Naive thymus-derived CD4-positive, alpha-beta T cell (primary cell): ENCODE measurements around the gene CDKL2. TPM values are rescaled to one million over a fixed set of nuclear protein-coding genes. Genes with fewer than 3 reads are reported as not detected.
A peak's percentile ranks its signal among the peaks of the same experiment; 100 is the strongest.
"Not testable (repeated sequence)": the region's sequence is repeated elsewhere in the genome, so short reads cannot be mapped to it uniquely, and the experiment has no call there.

Experiments used
- ATAC-seq: fragments of 150-1000 bp; cut with Tn5 transposase; 2 replicates; pipeline ENCODE4 v1.10.0; 2021; ENCODE audit warnings: mild to moderate bottlenecking, moderate library complexity
- CTCF ChIA-PET: fragments of 350-600 bp; sonication (Branson Sonifier 250); formaldehyde crosslinking; loops from one replicate; lab custom pipeline; 2021; ENCODE audit warnings: antibody characterized with exemption; lab: Charles Lee
- POLR2A ChIA-PET: fragments of 350-600 bp; sonication (Branson Sonifier 250); formaldehyde crosslinking; loops from one replicate; lab custom pipeline; 2021; ENCODE audit warnings: antibody characterized with exemption, inconsistent platforms; lab: Charles Lee
- DNase-seq, 9 donors: peaks; one replicate each; pipeline versions ENCODE4 v3.0.0 to v3.0.0-alpha.2; 2020 to 2022; ENCODE audit warnings: mixed read lengths in 1 of 9
- H3K27ac ChIP-seq: one replicate; pipeline ENCODE4 v1.7.0; 2013; ENCODE audit warnings: mild to moderate bottlenecking, low read depth, low read length, moderate library complexity
- H3K27me3 ChIP-seq, 2 donors: one replicate each; pipeline ENCODE4 v1.7.0; 2013; ENCODE audit warnings: low read length in 2 of 2, mild to moderate bottlenecking in 2 of 2, moderate library complexity in 2 of 2; ENCODE audit not compliant: control insufficient read depth in 2 of 2, insufficient read depth in 2 of 2
- H3K36me3 ChIP-seq, 3 experiments: 1 replicate in 2 of 3; 2 replicates in 1 of 3; pipeline ENCODE4 v1.7.0; 2013; ENCODE audit warnings: low read length in 3 of 3, mild to moderate bottlenecking in 3 of 3, moderate library complexity in 1 of 3; ENCODE audit not compliant: insufficient read depth in 3 of 3, control insufficient read depth in 2 of 3
- H3K4me1 ChIP-seq, 2 donors: one replicate each; pipeline ENCODE4 v1.7.0; 2013; ENCODE audit warnings: low read length in 2 of 2, mild to moderate bottlenecking in 2 of 2, moderate library complexity in 1 of 2; ENCODE audit not compliant: control insufficient read depth in 2 of 2, insufficient read depth in 2 of 2
- H3K4me3 ChIP-seq: 2 replicates; pipeline ENCODE4 v1.7.0; 2013; ENCODE audit warnings: mild to moderate bottlenecking, low read length
- H3K9me3 ChIP-seq, 3 experiments: 1 replicate in 2 of 3; 2 replicates in 1 of 3; pipeline ENCODE4 v1.7.0; 2013; ENCODE audit warnings: low read length in 3 of 3; ENCODE audit not compliant: control insufficient read depth in 2 of 3
- H3K27ac Mint-ChIP-seq, 9 donors: one replicate each; pipeline ENCODE4 v1.8.0; 2020 to 2022; ENCODE audit warnings: mixed read lengths in 9 of 9, mild to moderate bottlenecking in 8 of 9, moderate library complexity in 5 of 9, inconsistent platforms in 2 of 9
- H3K27me3 Mint-ChIP-seq, 5 donors: one replicate each; pipeline ENCODE4 v1.8.0; 2021 to 2022; ENCODE audit warnings: mixed read lengths in 5 of 5, mild to moderate bottlenecking in 1 of 5
- H3K36me3 Mint-ChIP-seq, 5 donors: one replicate each; pipeline ENCODE4 v1.8.0; 2020 to 2022; ENCODE audit warnings: mixed read lengths in 5 of 5, mild to moderate bottlenecking in 3 of 5, inconsistent platforms in 1 of 5
- H3K4me1 Mint-ChIP-seq, 7 donors: one replicate each; pipeline ENCODE4 v1.8.0; 2020 to 2022; ENCODE audit warnings: mixed read lengths in 7 of 7, mild to moderate bottlenecking in 3 of 7, inconsistent platforms in 1 of 7
- H3K4me3 Mint-ChIP-seq, 10 donors: one replicate each; pipeline ENCODE4 v1.8.0; 2020 to 2022; ENCODE audit warnings: mild to moderate bottlenecking in 10 of 10, mixed read lengths in 10 of 10, moderate library complexity in 6 of 10, inconsistent platforms in 2 of 10
- H3K9me3 Mint-ChIP-seq, 11 donors: one replicate each; pipeline ENCODE4 v1.8.0; 2020 to 2022; ENCODE audit warnings: mixed read lengths in 11 of 11, mild to moderate bottlenecking in 4 of 11, inconsistent platforms in 1 of 11, moderate library complexity in 1 of 11
- intact Hi-C, 2 donors: fragments of 100-400 bp; cut with micrococcal nuclease; formaldehyde crosslinking; loops; one replicate each; pipeline ENCODE4 v1.15.1; 2023
- polyA plus RNA-seq, 2 donors: library from polyadenylated mRNA; unstranded; fragments of 300-500 nt; fragmentation: Illumina TruSeq; gene quantifications; one replicate each; pipeline ENCODE4 v1.2.3, GENCODE V29; 2021
- total RNA-seq, 6 experiments: library from RNA in 5 of 6; stranded (reverse) in 5 of 6; gene quantifications; 1 replicate in 5 of 6; 2 replicates in 1 of 6; pipeline ENCODE4 v1.2.3 and lab custom pipeline; 2021 to 2026

Gene CDKL2
- total and polyA plus RNA-seq, 7 experiments from 2014 or later, result 0.18 to 1.2 (median 0.34) TPM

- no peaks in the 10 kb centered on the region for H3K27me3 ChIP-seq
Observed at GRCh38 chr4:75673027-75673958, 43.0 kb upstream of the CDKL2 start, which contains the start of gene G3BP2. Gene G3BP2, minus strand, starts transcription at chr4:75673411. Its CDS starts 11,386 bp downstream, at chr4:75662025.

GRCh38 chr4:75672461-75673026 lies 42.2 kb upstream of the CDKL2 start:
- H3K27me3 Mint-ChIP-seq, result no peaks in the 10 kb centered on the region
- peaks cover 45 to 47% of the 10 kb centered on the region in 2 donors for H3K4me1 ChIP-seq
- ATAC-seq, result peak; percentile 33
- peak; percentile 67 to 87 (median 82) for DNase-seq
- intact Hi-C loops, result loop anchor here (1.0 to 10.0 kb wide), 15 partner anchors 11 to 1484 kb away; partner anchors contain the start of genes CDKL2 (in 2 of the 2), NUP54 (in 2 of the 2), RCHY1 (in 2 of the 2) and THAP6 (in 2 of the 2)
- H3K36me3 ChIP-seq, result peaks cover 0 to 10% (median 0%) of the 10 kb centered on the region in 3 experiments
- H3K9me3 Mint-ChIP-seq, result peaks cover 0 to 7% (median 0%) of the 10 kb centered on the region in 11 donors
- H3K4me1 Mint-ChIP-seq, result peaks cover 42 to 54% (median 51%) of the 10 kb centered on the region in 7 donors
- ChIA-PET POLR2A (interaction anchor here (0.7 to 8.1 kb wide), 13 partner anchors 10 to 268 kb away, joined by 3 to 148 read pairs (median 4); partner anchors contain the start of genes RCHY1, THAP6 and USO1), CTCF (interaction anchor here (2.1 kb wide), 1 partner anchor 51 kb away, joined by 8 read pairs; the partner anchor contains the start of gene USO1)
- peak overlapping the region; percentile 96 for H3K27ac ChIP-seq
- H3K9me3 ChIP-seq, result no peaks in the 10 kb centered on the region
- H3K4me3 Mint-ChIP-seq, result peak overlapping the region; percentile 96 to 100 (median 98)
- peaks cover 0 to 8% (median 0%) of the 10 kb centered on the region in 5 donors for H3K36me3 Mint-ChIP-seq
- H3K27me3 ChIP-seq, result no peaks in the 10 kb centered on the region
- peak overlapping the region; percentile 92 to 100 (median 99) for H3K27ac Mint-ChIP-seq
- H3K4me3 ChIP-seq, result peak overlapping the region; percentile 91

More at GRCh38 chr4:75673027-75673958, 43.0 kb upstream of the CDKL2 start, which contains the start of gene G3BP2:
- H3K4me1 Mint-ChIP-seq, result peaks cover 36 to 47% (median 44%) of the 10 kb centered on the region in 7 donors
- ChIA-PET POLR2A (interaction anchor here (0.5 to 8.1 kb wide), 21 partner anchors 9 to 267 kb away, joined by 3 to 148 read pairs (median 4); partner anchors contain the start of genes CDKL2, RCHY1, THAP6 and USO1), CTCF (interaction anchor here (0.7 to 2.3 kb wide), 4 partner anchors 12 to 51 kb away, joined by 3 to 11 read pairs (median 6); partner anchors contain the start of gene USO1)
- Histone ChIP-seq H3K27ac (peak within 1 kb of the TSS; percentile 96), H3K4me3 (peak within 1 kb of the TSS; percentile 91), H3K4me1 (peaks cover 38 to 43% of the 10 kb centered on the region in 2 donors), H3K9me3 (no peaks in the 10 kb centered on the region), H3K36me3 (peaks cover 0 to 10% (median 0%) of the 10 kb centered on the region in 3 experiments)
- intact Hi-C loops, result loop anchor here (1.0 to 10.0 kb wide), 15 partner anchors 10 to 1483 kb away; partner anchors contain the start of genes CDKL2 (in 2 of the 2), NUP54 (in 2 of the 2), RCHY1 (in 2 of the 2) and THAP6 (in 2 of the 2)
- peaks cover 0 to 8% (median 0%) of the 10 kb centered on the region in 5 donors for H3K36me3 Mint-ChIP-seq
- no peaks in the 10 kb centered on the region for H3K27me3 Mint-ChIP-seq
- DNase-seq (peak; percentile 87 to 99 (median 97)), ATAC-seq (peak; percentile 97)
- peak within 1 kb of the TSS; percentile 96 to 100 (median 98) for H3K4me3 Mint-ChIP-seq
- H3K9me3 Mint-ChIP-seq, result peaks cover 0 to 7% (median 0%) of the 10 kb centered on the region in 11 donors
- H3K27ac Mint-ChIP-seq, result peak within 1 kb of the TSS; percentile 92 to 100 (median 99)

- H3K36me3 ChIP-seq, result peaks cover 0 to 10% (median 0%) of the 10 kb centered on the region in 3 experiments
- H3K27me3 Mint-ChIP-seq, result no peaks in the 10 kb centered on the region
- H3K9me3 Mint-ChIP-seq, result peaks cover 0 to 7% (median 0%) of the 10 kb centered on the region in 11 donors
- H3K4me3 ChIP-seq, result peak overlapping the region; percentile 91
- ATAC-seq (no peak), DNase-seq (peak in 1 of 9 donors; percentile 16)
- H3K27ac ChIP-seq, result peak overlapping the region; percentile 96
- peak overlapping the region; percentile 92 to 100 (median 99) for H3K27ac Mint-ChIP-seq
- intact Hi-C loops, result loop anchor here in 1 of 2 donors (5.0 to 10.0 kb wide), 2 partner anchors 540 to 1227 kb away; partner anchors contain the start of genes AREG and SCARB2
- POLR2A ChIA-PET, result interaction anchor here (0.7 to 8.1 kb wide), 13 partner anchors 9 to 158 kb away, joined by 3 to 148 read pairs (median 3); partner anchors contain the start of genes RCHY1, THAP6 and USO1
- H3K36me3 Mint-ChIP-seq, result peaks cover 0 to 10% (median 0%) of the 10 kb centered on the region in 5 donors
- peaks cover 50% of the 10 kb centered on the region in 2 donors for H3K4me1 ChIP-seq
- peaks cover 47 to 61% (median 58%) of the 10 kb centered on the region in 7 donors for H3K4me1 Mint-ChIP-seq
- CTCF ChIA-PET, result interaction anchor here (0.6 to 2.1 kb wide), 2 partner anchors 52 to 58 kb away, joined by 3 to 8 read pairs; partner anchors contain the start of gene USO1
- H3K4me3 Mint-ChIP-seq, result peak overlapping the region; percentile 96 to 100 (median 98)
- no peaks in the 10 kb centered on the region for H3K9me3 ChIP-seq
- H3K27me3 ChIP-seq, result no peaks in the 10 kb centered on the region
Observed at GRCh38 chr4:75671802-75672421, 41.6 kb upstream of the CDKL2 start.

GRCh38 chr4:75668596-75668995 lies 38.3 kb upstream of the CDKL2 start:
- ChIA-PET CTCF (no interaction called here), POLR2A (interaction anchor here (1.0 to 8.1 kb wide), 6 partner anchors 10 to 57 kb away, joined by 3 to 148 read pairs (median 8); partner anchors contain the start of gene USO1)
- ATAC-seq (no peak), DNase-seq (no peak)
- Histone ChIP-seq H3K27ac (peak overlapping the region; percentile 10), H3K36me3 (peaks cover 0 to 10% (median 0%) of the 10 kb centered on the region in 3 experiments), H3K4me1 (peaks cover 61 to 66% of the 10 kb centered on the region in 2 donors), H3K4me3 (peak overlapping the region; percentile 5), H3K27me3 (no peaks in the 10 kb centered on the region), H3K9me3 (no peaks in the 10 kb centered on the region)
- Mint-ChIP-seq H3K4me3 (peak overlapping the region; percentile 45 to 100 (median 60)), H3K27me3 (no peaks in the 10 kb centered on the region), H3K36me3 (peaks cover 0 to 12% (median 4%) of the 10 kb centered on the region in 5 donors), H3K9me3 (peaks cover 0 to 7% (median 0%) of the 10 kb centered on the region in 11 donors), H3K4me1 (peaks cover 56 to 81% (median 68%) of the 10 kb centered on the region in 7 donors), H3K27ac (peak overlapping the region in 7 of 9 donors; percentile 1 to 73 (median 5))
- intact Hi-C loops, result loop anchor here in 1 of 2 donors (1.0 kb wide), 1 partner anchor 9 kb away; no protein-coding TSS in a partner anchor

GRCh38 chr4:75667636-75668035 lies 37.3 kb upstream of the CDKL2 start:
- peaks cover 0 to 12% (median 5%) of the 10 kb centered on the region in 5 donors for H3K36me3 Mint-ChIP-seq
- H3K27ac ChIP-seq, H3K27me3 ChIP-seq, ATAC-seq, H3K4me3 ChIP-seq, CTCF ChIA-PET, H3K9me3 Mint-ChIP-seq, H3K9me3 ChIP-seq, DNase-seq, H3K36me3 ChIP-seq, H3K27me3 Mint-ChIP-seq: not testable (repeated sequence)
- H3K4me3 Mint-ChIP-seq, result peak overlapping the region; percentile 50 to 100 (median 64)
- POLR2A ChIA-PET, result interaction anchor here (0.8 to 2.0 kb wide), 4 partner anchors 9 to 56 kb away, joined by 3 to 5 read pairs (median 4); partner anchors contain the start of gene USO1
- peaks cover 56 to 85% (median 71%) of the 10 kb centered on the region in 7 donors for H3K4me1 Mint-ChIP-seq
- peak overlapping the region in 7 of 9 donors; percentile 5 to 78 (median 38) for H3K27ac Mint-ChIP-seq
- peaks cover 61 to 66% of the 10 kb centered on the region in 2 donors for H3K4me1 ChIP-seq
- intact Hi-C loops, result loop anchor here in 1 of 2 donors (1.0 kb wide), 1 partner anchor 8 kb away; no protein-coding TSS in a partner anchor
